IPS-11a (cell line): ENCODE measurements around the gene EGFLAM.
"Not testable (repeated sequence)": the region's sequence is repeated elsewhere in the genome, so short reads cannot be mapped to it uniquely, and the experiment has no call there.

ENCODE experiments used
- H3K4me3 ChIP-seq: one replicate; pipeline ENCODE4 v1.5.1; 2013; ENCODE audit warnings: low read depth, low read length, control low read depth

The EGFLAM gene

DNA sequence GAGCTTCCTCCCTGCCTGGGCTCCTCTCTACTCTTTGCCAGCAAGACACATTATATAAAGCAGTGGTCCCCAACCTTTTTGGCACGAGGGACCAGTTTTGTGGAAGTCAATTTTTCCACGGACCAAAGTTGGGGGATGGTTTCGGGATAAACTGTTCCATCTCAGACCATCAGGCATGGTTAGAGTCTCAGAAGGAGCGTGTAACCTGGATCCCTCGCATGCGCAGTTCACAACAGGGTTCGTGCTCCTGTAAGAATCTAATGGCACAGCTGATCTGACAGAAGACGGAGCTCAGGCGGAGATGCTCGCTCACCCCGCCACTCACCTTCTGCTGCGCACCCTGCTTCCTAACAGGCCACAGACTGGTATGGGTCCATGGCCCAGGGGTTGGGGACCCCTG is 155.3 kb downstream of the EGFLAM start:
- H3K4me3 ChIP-seq: no peak overlapping the region

- no peak overlapping the region for H3K4me3 ChIP-seq
Measured at GRCh38 chr5:38414348-38414747, 156.0 kb downstream of the EGFLAM start.

GRCh38 chr5:38415772-38416171 is 157.4 kb downstream of the EGFLAM start:
- H3K4me3 ChIP-seq: not testable (repeated sequence)

DNA sequence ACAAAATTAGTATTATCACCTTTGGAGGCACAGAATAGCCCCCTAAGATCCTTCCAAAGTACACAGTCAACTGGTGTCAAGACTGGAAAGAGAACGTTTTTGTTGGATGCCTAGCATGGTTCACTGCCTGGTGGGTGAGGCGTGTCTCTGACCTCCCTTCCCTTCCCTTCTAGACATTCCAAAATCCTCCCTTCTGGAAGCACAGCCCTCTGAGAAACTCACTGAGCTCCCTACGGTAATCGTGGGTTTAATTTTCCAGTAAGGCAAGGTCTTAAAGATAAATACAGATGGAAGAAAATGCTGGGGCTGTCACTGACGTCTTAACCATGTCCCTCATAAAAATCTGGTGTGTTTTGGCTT is 159.3 kb downstream of the EGFLAM start:
- H3K4me3 ChIP-seq: no peak overlapping the region

- H3K4me3 ChIP-seq: no peak overlapping the region
Measured at GRCh38 chr5:38420246-38420645, 161.9 kb downstream of the EGFLAM start.

- H3K4me3 ChIP-seq: no peak overlapping the region
Measured at GRCh38 chr5:38420691-38421390, 162.5 kb downstream of the EGFLAM start.

GRCh38 chr5:38422622-38423021 is 164.3 kb downstream of the EGFLAM start:
- no peak overlapping the region for H3K4me3 ChIP-seq

GRCh38 chr5:38423276-38424147 is 165.2 kb downstream of the EGFLAM start:
- H3K4me3 ChIP-seq: no peak overlapping the region

GRCh38 chr5:38424148-38425060 is 166.0 kb downstream of the EGFLAM start:
- no peak overlapping the region for H3K4me3 ChIP-seq

GRCh38 chr5:38426490-38426889 is 168.1 kb downstream of the EGFLAM start:
- H3K4me3 ChIP-seq: no peak overlapping the region

- no peak overlapping the region for H3K4me3 ChIP-seq
Measured at GRCh38 chr5:38426986-38427950, 168.9 kb downstream of the EGFLAM start.

DNA sequence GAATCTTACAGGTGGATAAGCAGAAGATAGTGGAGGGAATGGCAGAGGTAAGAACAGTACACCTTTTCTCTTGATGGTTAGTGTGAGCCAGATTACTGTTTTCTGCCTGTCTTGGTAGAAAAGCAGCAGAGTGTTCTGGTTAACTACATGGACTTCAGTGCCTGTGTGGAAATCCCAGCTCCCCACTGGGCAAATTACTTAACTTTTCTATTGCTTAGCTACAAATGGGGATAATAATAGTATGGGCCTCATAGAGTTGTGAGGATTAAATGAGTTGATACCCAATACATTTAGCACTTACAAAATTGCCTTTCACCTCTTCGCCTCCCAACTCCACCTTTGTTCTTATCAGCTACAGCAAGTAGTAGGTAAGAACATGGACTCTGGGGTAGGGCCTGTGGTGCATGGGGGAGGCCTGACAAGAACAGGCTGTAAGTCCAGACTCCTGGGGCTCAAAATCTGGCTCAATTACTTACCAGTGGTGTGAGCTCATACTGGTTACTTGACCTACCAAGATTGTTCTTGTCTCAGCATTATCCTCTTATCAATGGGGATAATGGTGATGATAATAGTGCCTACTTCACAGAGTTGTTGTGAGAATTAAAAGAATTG is 173.0 kb downstream of the EGFLAM start:
- no peak overlapping the region for H3K4me3 ChIP-seq

DNA sequence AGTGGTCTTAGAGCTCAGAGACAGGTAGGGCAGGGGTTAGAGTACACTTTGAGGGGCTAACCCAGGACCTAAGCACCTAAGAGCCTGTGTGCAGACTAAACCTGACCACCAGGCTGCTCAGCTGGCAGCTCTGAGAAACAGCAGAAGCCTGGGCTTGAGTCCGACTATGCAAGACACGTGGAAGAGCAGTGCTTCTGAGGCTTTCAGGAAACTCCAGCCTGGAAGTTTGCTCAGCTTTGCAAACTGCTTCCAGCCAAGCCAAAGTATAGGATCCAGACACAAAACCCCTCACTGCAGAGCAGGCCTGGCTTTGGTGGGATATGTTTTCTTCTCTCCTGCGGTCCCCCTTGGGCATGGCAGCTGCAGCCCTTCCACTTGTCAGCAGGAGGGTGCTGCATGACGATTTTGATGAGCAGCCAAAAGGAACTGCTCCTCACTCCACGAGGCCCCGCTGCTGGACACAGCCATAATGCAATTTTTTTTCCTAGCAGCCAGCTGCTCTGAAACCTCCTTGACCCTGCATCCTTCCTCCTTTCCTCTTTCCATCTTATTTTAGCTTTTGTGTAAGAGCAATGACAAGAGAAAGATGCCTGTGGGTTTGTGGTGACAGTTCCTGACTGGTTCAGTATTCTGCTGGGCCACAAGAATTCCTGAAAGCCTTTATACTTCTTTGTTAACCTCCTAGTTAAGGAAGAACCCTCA is 175.0 kb downstream of the EGFLAM start:
- no peak overlapping the region for H3K4me3 ChIP-seq

DNA sequence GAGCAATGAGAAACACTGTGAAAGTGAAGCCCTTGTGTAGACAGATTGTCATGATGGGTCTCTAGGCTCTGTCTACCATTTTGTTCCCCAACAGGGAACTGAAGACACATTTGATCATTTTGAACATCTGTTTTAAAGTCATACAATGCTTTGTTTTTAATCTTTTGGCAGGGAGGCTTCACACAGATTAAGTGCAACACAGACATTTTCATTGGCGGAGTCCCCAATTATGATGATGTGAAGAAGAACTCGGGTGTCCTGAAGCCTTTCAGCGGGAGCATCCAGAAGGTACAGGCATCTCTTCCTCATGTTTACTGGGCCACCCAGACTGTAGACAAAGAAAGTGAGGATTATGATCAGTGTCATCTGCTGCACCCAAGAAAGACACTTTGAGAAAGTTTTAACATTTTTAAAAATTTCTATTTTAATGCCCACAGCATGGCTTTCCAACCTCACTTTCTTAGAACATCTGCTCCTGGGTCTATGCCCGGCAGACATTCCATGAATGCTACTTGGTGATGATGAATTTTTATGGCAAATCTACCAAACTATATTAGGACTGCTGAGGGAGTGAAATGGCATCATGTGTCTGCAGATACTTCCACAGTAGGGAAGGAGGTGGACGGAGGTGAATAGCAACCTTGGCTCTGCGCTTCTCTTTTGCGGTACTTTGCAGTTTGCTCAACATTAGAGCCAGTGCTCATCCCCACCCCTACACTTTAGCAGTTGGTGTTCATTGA is 176.8 kb downstream of the EGFLAM start:
- H3K4me3 ChIP-seq: no peak overlapping the region

DNA sequence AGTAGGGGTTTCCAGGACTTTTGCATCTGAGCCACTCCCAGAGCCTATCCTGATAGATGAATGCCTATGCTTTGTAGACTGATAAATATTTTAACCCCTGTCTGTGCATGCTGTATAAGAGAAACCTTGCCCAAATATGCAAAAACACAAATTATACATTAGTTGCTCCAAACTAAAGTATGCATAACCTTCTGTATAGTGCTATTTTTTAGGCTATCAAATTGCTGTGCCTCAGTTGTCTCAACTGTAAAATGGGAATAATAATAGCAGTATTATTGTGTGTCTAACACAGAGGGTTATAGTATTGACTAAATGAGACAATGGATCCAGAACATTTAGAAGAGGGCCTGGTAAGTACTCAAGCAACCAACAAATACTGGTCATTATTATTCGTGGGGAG is 180.4 kb downstream of the EGFLAM start:
- no peak overlapping the region for H3K4me3 ChIP-seq

DNA sequence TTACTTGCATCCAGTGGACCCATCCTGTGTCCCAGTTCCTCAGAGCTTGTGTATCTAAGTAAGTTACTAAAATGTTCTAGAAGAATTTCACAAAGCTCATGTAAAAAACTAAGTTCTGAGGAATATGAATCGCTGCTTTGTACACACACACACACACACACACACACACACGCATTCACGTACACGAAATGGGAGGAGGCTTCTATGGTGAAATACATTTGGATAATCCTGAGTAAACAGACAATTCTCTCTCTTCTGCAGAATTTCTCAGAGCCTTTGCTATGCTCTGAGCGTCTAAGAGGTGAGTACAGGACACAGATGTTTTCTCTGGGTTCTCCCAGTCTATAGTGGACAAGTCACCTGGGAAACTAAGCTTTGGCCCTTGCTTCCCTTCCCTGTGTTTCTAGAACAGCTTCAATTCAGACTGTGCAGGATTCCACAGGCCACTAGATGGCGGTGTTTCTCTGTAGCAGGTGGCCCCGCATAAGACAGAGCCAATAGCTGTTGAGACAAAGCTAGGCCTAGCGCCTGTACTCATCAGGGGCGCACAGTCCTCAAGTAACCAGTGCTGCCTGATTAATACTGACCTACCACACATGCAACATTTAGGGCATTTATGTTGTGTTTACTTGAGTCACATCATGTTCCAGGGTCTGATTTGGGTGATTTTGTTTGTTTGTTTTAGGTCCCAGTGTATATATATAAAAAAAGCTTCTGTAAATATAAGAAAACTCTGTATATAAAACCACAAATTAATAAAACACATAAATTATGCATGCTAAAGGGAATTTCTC is 183.3 kb downstream of the EGFLAM start:
- H3K4me3 ChIP-seq: no peak overlapping the region

GRCh38 chr5:38442247-38442573 is 183.9 kb downstream of the EGFLAM start:
- H3K4me3 ChIP-seq: no peak overlapping the region

DNA sequence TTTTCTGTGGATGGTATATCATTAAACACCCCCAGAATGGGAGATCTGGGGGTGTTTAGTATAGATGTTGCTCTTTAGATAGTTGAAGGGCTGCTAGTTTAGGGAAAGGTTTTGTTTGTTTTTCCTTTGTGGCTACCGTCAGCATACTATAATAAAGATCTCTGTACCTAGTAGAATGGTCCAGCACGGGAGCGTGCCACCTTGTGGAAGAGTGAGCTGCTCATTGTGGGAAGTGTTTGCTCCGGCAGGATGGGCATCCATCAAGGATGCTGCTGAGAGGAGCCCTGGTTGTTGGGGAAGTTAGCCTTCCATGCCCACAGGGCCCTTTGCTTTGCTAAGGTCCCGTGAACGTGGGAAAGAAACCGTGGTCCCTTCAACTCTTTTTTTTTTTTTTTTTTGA is 185.0 kb downstream of the EGFLAM start:
- no peak overlapping the region for H3K4me3 ChIP-seq
